Progenitor cell of endocrine pancreas (in vitro differentiated cells): Measurements from ENCODE around the gene PLCXD1. TPM values are rescaled to one million over a fixed set of nuclear protein-coding genes. Genes with fewer than 3 reads are reported as not detected.

ENCODE experiments used
- DNase-seq: peaks from one replicate; pipeline ENCODE4 v3.0.0; 2021; ENCODE audit warnings: low spot score; ENCODE audit not compliant: unreplicated experiment
- H3K27ac Mint-ChIP-seq: 2 replicates; pipeline ENCODE4 v1.8.0; 2021; ENCODE audit warnings: mild to moderate bottlenecking, moderate library complexity, mixed read lengths
- H3K27me3 Mint-ChIP-seq: 2 replicates; pipeline ENCODE4 v1.8.0; 2021; ENCODE audit warnings: mixed read lengths
- H3K36me3 Mint-ChIP-seq: 2 replicates; pipeline ENCODE4 v1.8.0; 2022; ENCODE audit warnings: mixed read lengths; ENCODE audit not compliant: insufficient read depth
- H3K4me1 Mint-ChIP-seq: 2 replicates; pipeline ENCODE4 v1.8.0; 2021; ENCODE audit warnings: low read depth, mixed read lengths
- H3K4me3 Mint-ChIP-seq: 2 replicates; pipeline ENCODE4 v1.8.0; 2021; ENCODE audit warnings: low read depth, mild to moderate bottlenecking, moderate library complexity, mixed read lengths
- H3K9me3 Mint-ChIP-seq: 2 replicates; pipeline ENCODE4 v1.8.0; 2021; ENCODE audit warnings: low read depth, mixed read lengths
- CTCF ChIP-seq: fragments of 200-600 bp; sonication (generic); IDR thresholded peaks from one replicate; pipeline ENCODE4 v1.5.0; 2021; ENCODE audit warnings: antibody characterized with exemption, mild to moderate bottlenecking; ENCODE audit not compliant: unreplicated experiment
- total RNA-seq: library from RNA; stranded (reverse); gene quantifications from 2 replicates; pipeline ENCODE4 v1.2.1, GENCODE V29; 2021

The PLCXD1 gene
- total RNA-seq, 1 donor from 2014 or later, result 55.6 TPM

GRCh38 chrX:287670-288069 lies 6.5 kb downstream of the PLCXD1 start:
- Mint-ChIP-seq H3K27me3 (no peaks in the 10 kb centered on the region), H3K4me1 (no peaks in the 10 kb centered on the region), H3K4me3 (no peak overlapping the region), H3K36me3 (peaks cover 22% of the 10 kb centered on the region), H3K27ac (no peak overlapping the region), H3K9me3 (no peaks in the 10 kb centered on the region)
- no peak for TF ChIP-seq CTCF
- DNase-seq, result no peak

- no peak for DNase-seq
- no peaks in the 10 kb centered on the region for H3K9me3 Mint-ChIP-seq
- no peak overlapping the region for H3K27ac Mint-ChIP-seq
- peaks cover 29% of the 10 kb centered on the region for H3K36me3 Mint-ChIP-seq
- H3K4me3 Mint-ChIP-seq, result no peak overlapping the region
- no peaks in the 10 kb centered on the region for H3K4me1 Mint-ChIP-seq
- H3K27me3 Mint-ChIP-seq, result no peaks in the 10 kb centered on the region
- no peak for TF ChIP-seq CTCF
These were observed 7.4 kb downstream of the PLCXD1 start for GRCh38 chrX:288561-288991.

- Mint-ChIP-seq H3K36me3 (peaks cover 26% of the 10 kb centered on the region), H3K27ac (no peak overlapping the region), H3K4me1 (no peaks in the 10 kb centered on the region), H3K4me3 (no peak overlapping the region), H3K27me3 (no peaks in the 10 kb centered on the region), H3K9me3 (no peaks in the 10 kb centered on the region)
- TF ChIP-seq CTCF, result no peak
- DNase-seq, result no peak
These were observed 9.4 kb downstream of the PLCXD1 start for GRCh38 chrX:290476-291166.

GRCh38 chrX:291411-291901 lies 10.3 kb downstream of the PLCXD1 start:
- no peaks in the 10 kb centered on the region for H3K27me3 Mint-ChIP-seq
- H3K36me3 Mint-ChIP-seq, result peaks cover 30% of the 10 kb centered on the region
- no peaks in the 10 kb centered on the region for H3K9me3 Mint-ChIP-seq
- TF ChIP-seq CTCF, result no peak
- DNase-seq, result no peak
- no peak overlapping the region for H3K27ac Mint-ChIP-seq
- no peaks in the 10 kb centered on the region for H3K4me1 Mint-ChIP-seq
- no peak overlapping the region for H3K4me3 Mint-ChIP-seq

- Mint-ChIP-seq H3K27ac (no peak overlapping the region), H3K9me3 (no peaks in the 10 kb centered on the region), H3K27me3 (no peaks in the 10 kb centered on the region), H3K36me3 (peaks cover 33% of the 10 kb centered on the region), H3K4me3 (no peak overlapping the region), H3K4me1 (no peaks in the 10 kb centered on the region)
- DNase-seq, result no peak
- TF ChIP-seq CTCF, result no peak
These were observed 12.0 kb downstream of the PLCXD1 start for GRCh38 chrX:292900-293897.
